ENCODE data around the gene GLE1.

GLE1 gene

GRCh38 chr9:128552153-128552743 is 47.7 kb downstream of the GLE1 start, which contains the start of gene SPTAN1 (continued):
- TF ChIP-seq ZNF565 (CRISPR knock-in tag; conservative IDR thresholded peaks at IDR 0.05; ENCODE audit: low read depth), result peak; percentile 80
- TF ChIP-seq TCF4 (CRISPR knock-in tag; IDR thresholded peaks at IDR 0.05; ENCODE audit: borderline replicate concordance), result no peak
- TF ChIP-seq GLIS3 (CRISPR knock-in tag; IDR thresholded peaks at IDR 0.05), result peak; percentile 86; the same call in 1 of the 2 replicates
- peak; percentile 36; the same call in 1 of the 2 replicates for TF ChIP-seq ZFP30 (CRISPR knock-in tag; IDR thresholded peaks at IDR 0.05)
- peak; percentile 92 for TF ChIP-seq SNAI2 (CRISPR knock-in tag; IDR thresholded peaks at IDR 0.05)

DNA sequence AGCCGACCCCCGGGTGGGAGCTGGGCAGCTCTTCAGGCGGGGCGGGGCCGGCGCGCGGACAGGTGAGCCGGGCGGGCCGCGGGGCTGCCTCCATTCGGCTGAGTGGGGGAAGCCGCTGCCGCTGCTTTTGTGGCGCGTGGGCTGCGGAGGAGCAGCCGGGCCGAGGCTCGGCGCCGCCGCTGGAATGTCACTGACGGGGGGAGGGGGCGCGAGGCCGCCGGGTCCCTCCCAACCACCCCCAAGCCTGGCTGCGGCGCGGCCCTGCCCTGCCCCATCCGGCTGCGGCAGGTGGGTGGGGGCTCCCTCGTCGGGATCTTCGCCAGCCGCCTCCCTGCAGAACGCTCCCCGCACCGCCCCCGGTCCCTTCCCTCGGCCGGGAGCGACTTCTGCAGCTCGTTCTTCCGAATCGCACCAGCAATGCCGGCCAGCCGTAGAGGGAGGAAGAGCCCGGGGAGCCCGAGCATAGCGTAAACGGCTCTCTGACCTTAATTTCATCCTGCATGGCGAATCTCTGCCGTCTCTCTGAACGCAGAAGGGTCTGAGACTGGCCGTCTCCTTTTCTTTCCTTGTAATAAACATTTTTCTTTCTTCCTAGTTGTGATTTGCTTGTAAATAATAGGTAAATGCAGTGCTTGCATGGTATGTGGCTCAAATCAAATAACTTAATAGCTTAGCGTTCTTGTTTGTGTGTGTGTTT is 48.4 kb downstream of the GLE1 start:
- TF ChIP-seq ZFP30 (CRISPR knock-in tag; IDR thresholded peaks at IDR 0.05), result no peak
- no peak for TF ChIP-seq ZC3H10 (CRISPR knock-in tag; IDR thresholded peaks at IDR 0.05)
- TF ChIP-seq GLIS3 (CRISPR knock-in tag; IDR thresholded peaks at IDR 0.05), result no peak
- TF ChIP-seq, protein P1, sequence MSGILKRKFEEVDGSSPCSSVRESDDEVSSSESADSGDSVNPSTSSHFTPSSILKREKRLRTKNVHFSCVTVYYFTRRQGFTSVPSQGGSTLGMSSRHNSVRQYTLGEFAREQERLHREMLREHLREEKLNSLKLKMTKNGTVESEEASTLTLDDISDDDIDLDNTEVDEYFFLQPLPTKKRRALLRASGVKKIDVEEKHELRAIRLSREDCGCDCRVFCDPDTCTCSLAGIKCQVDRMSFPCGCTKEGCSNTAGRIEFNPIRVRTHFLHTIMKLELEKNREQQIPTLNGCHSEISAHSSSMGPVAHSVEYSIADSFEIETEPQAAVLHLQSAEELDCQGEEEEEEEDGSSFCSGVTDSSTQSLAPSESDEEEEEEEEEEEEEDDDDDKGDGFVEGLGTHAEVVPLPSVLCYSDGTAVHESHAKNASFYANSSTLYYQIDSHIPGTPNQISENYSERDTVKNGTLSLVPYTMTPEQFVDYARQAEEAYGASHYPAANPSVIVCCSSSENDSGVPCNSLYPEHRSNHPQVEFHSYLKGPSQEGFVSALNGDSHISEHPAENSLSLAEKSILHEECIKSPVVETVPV (CRISPR knock-in tag; IDR thresholded peaks at IDR 0.05), result no peak
- TF ChIP-seq ARNTL (CRISPR knock-in tag; IDR thresholded peaks at IDR 0.05; ENCODE audit: borderline replicate concordance, low read depth), result no peak
- TF ChIP-seq BACH2 (CRISPR knock-in tag; IDR thresholded peaks at IDR 0.05; ENCODE audit: borderline replicate concordance), result no peak
- peak; percentile 10 for ATAC-seq

DNA sequence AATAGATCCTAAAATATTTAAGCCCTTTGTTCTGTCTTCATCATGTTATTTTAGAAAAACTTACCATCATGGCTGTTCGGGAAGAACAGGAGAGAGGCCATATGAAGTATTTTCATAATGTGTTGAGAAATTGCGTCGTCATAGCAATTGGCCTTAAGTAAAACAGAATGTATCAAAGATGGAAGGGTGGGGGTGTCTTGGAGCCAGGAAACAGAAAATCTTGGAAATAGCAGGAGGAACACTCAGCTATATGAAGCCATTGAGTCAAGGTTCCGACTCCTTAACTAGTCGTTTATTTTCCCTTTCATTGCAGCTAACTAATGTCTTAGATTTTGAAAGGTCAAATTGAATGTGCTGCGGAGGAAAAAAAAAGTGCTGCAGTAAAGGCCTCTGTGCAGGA is 49.2 kb downstream of the GLE1 start:
- TF ChIP-seq, protein P1 (CRISPR knock-in tag; IDR thresholded peaks at IDR 0.05), result no peak
- no peak for TF ChIP-seq CREB5 (CRISPR knock-in tag; IDR thresholded peaks at IDR 0.05; ENCODE audit: low read depth)
- no peak for TF ChIP-seq SNAI2 (CRISPR knock-in tag; IDR thresholded peaks at IDR 0.05)
- no peak for TF ChIP-seq PPARA (CRISPR knock-in tag; IDR thresholded peaks at IDR 0.05; ENCODE audit: borderline replicate concordance)
- TF ChIP-seq ZFP30 (CRISPR knock-in tag; IDR thresholded peaks at IDR 0.05), result no peak
- TF ChIP-seq ISL1 (CRISPR knock-in tag; IDR thresholded peaks at IDR 0.05), result no peak
- TF ChIP-seq ARNTL (CRISPR knock-in tag; IDR thresholded peaks at IDR 0.05; ENCODE audit: borderline replicate concordance, low read depth), result no peak
- TF ChIP-seq, protein P2, sequence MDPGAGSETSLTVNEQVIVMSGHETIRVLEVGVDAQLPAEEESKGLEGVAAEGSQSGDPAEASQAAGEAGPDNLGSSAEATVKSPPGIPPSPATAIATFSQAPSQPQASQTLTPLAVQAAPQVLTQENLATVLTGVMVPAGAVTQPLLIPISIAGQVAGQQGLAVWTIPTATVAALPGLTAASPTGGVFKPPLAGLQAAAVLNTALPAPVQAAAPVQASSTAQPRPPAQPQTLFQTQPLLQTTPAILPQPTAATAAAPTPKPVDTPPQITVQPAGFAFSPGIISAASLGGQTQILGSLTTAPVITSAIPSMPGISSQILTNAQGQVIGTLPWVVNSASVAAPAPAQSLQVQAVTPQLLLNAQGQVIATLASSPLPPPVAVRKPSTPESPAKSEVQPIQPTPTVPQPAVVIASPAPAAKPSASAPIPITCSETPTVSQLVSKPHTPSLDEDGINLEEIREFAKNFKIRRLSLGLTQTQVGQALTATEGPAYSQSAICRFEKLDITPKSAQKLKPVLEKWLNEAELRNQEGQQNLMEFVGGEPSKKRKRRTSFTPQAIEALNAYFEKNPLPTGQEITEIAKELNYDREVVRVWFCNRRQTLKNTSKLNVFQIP (CRISPR knock-in tag; IDR thresholded peaks at IDR 0.05; ENCODE audit: borderline replicate concordance, low read depth), result no peak
- no peak for TF ChIP-seq ESRRG (CRISPR knock-in tag; IDR thresholded peaks at IDR 0.05)
- no peak for TF ChIP-seq ZFP3 (CRISPR knock-in tag; IDR thresholded peaks at IDR 0.05)
- TF ChIP-seq RARB (CRISPR knock-in tag; IDR thresholded peaks at IDR 0.05), result no peak
- no peak for TF ChIP-seq TCF4 (CRISPR knock-in tag; IDR thresholded peaks at IDR 0.05; ENCODE audit: borderline replicate concordance)
- ATAC-seq, result peak; percentile 10

DNA sequence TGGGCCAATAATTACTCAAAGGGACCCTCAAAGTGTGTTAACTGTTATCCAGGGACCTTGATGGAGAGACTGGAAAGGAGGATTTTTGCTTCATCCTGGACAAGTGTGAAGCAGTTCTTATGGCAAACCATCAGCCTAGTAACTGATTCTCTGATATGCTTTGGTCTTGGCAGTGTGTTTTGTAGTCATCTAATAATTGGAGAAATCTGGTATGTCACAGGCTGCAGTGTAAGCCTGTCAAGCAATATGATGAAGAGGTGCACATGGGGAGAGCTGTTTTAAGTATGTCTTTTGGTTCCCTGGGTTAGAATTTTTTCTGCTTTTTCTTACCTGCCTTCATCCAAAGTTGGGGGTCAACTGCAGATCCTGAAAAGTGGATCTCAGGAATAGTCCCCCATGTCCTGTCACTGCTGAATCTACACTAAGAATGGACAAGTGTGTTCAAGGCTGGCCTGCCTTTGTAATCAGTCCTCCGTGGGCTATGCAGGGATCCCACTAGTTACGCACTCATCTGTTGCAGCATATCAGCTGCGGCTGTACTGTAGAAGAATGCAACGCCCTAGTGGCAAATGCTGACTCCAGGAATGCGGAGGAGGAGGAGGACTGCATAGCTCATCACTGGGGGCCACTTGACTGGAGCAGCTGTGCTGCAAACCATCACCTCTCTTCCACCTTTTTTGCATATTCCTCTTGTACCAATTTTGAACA is 49.8 kb downstream of the GLE1 start:
- peak; percentile 54 for ATAC-seq
- TF ChIP-seq ZNF8 (CRISPR knock-in tag; IDR thresholded peaks at IDR 0.05) (0 out of 2 replicates have a peak, but pooled peaks have one; percentile 20), ESRRG (CRISPR knock-in tag; IDR thresholded peaks at IDR 0.05) (no peak)

- no peak for TF ChIP-seq ISL1 (CRISPR knock-in tag; IDR thresholded peaks at IDR 0.05)
- no peak for TF ChIP-seq ZNF565 (CRISPR knock-in tag; conservative IDR thresholded peaks at IDR 0.05; ENCODE audit: low read depth)
- TF ChIP-seq OSR1 (CRISPR knock-in tag; IDR thresholded peaks at IDR 0.05), result no peak
- no peak for TF ChIP-seq CSDC2 (CRISPR knock-in tag; IDR thresholded peaks at IDR 0.05)
- no peak for TF ChIP-seq GLIS3 (CRISPR knock-in tag; IDR thresholded peaks at IDR 0.05)
- TF ChIP-seq ARNTL (CRISPR knock-in tag; IDR thresholded peaks at IDR 0.05; ENCODE audit: borderline replicate concordance, low read depth), result no peak
- no peak for TF ChIP-seq ZFP3 (CRISPR knock-in tag; IDR thresholded peaks at IDR 0.05)
- TF ChIP-seq ZNF70 (CRISPR knock-in tag; IDR thresholded peaks at IDR 0.05), result no peak
- TF ChIP-seq SNAI2 (CRISPR knock-in tag; IDR thresholded peaks at IDR 0.05), result no peak
- TF ChIP-seq ZC3H10 (CRISPR knock-in tag; IDR thresholded peaks at IDR 0.05), result no peak
- TF ChIP-seq BACH2 (CRISPR knock-in tag; IDR thresholded peaks at IDR 0.05; ENCODE audit: borderline replicate concordance), result no peak
- TF ChIP-seq CREB5 (CRISPR knock-in tag; IDR thresholded peaks at IDR 0.05; ENCODE audit: low read depth), result no peak
- no peak for TF ChIP-seq PPARA (CRISPR knock-in tag; IDR thresholded peaks at IDR 0.05; ENCODE audit: borderline replicate concordance)
- no peak for TF ChIP-seq ZFP30 (CRISPR knock-in tag; IDR thresholded peaks at IDR 0.05)
- TF ChIP-seq TOX (CRISPR knock-in tag; IDR thresholded peaks at IDR 0.05; ENCODE audit: borderline replicate concordance), result no peak
- no peak for TF ChIP-seq ZNF8 (CRISPR knock-in tag; IDR thresholded peaks at IDR 0.05)
- no peak for ATAC-seq
Measured at GRCh38 chr9:128555180-128555721, 50.7 kb downstream of the GLE1 start.
